NCI-H2081 treated with DMSO at 0.1 percent for 48 hours (cell line): ENCODE measurements around the gene NEDD1.
A peak's percentile ranks its signal among the peaks of the same experiment; 100 is the strongest.

ENCODE experiments used
- DNase-seq: peaks from one replicate; lab custom pipeline; 2025; lab: John Stamatoyannopoulos, UW

Gene NEDD1

GRCh38 chr12:96906849-96907670 lies at the start of gene NEDD1:
TSS of gene NEDD1 (plus strand) at chr12:96907257. CDS start at chr12:96909760, 2,503 bp downstream.
- DNase-seq: peak; percentile 26

GRCh38 chr12:96858162-96858561 lies 48.9 kb upstream of the NEDD1 start:
- no peak for DNase-seq

- no peak for DNase-seq
Observed at GRCh38 chr12:96861656-96862055, 45.4 kb upstream of the NEDD1 start.

- no peak for DNase-seq
Observed at GRCh38 chr12:96862326-96862725, 44.7 kb upstream of the NEDD1 start.

GRCh38 chr12:96864335-96864734 lies 42.7 kb upstream of the NEDD1 start:
- DNase-seq: no peak

- no peak for DNase-seq
Observed at GRCh38 chr12:96866801-96867590, 40.1 kb upstream of the NEDD1 start.

- DNase-seq: no peak
Observed at GRCh38 chr12:96870946-96871345, 36.1 kb upstream of the NEDD1 start.

GRCh38 chr12:96872961-96873360 lies 34.1 kb upstream of the NEDD1 start:
- no peak for DNase-seq

GRCh38 chr12:96874211-96874610 lies 32.8 kb upstream of the NEDD1 start:
- DNase-seq: no peak

- no peak for DNase-seq
Observed at GRCh38 chr12:96876966-96877365, 30.1 kb upstream of the NEDD1 start.

GRCh38 chr12:96878704-96879103 lies 28.4 kb upstream of the NEDD1 start:
- no peak for DNase-seq

- no peak for DNase-seq
Observed at GRCh38 chr12:96879301-96879700, 27.8 kb upstream of the NEDD1 start.

GRCh38 chr12:96880220-96880619 lies 26.8 kb upstream of the NEDD1 start:
- DNase-seq: no peak

- no peak for DNase-seq
Observed at GRCh38 chr12:96881608-96882007, 25.4 kb upstream of the NEDD1 start.

GRCh38 chr12:96882862-96883261 lies 24.2 kb upstream of the NEDD1 start:
- no peak for DNase-seq

GRCh38 chr12:96883571-96883970 lies 23.5 kb upstream of the NEDD1 start:
- DNase-seq: no peak

- no peak for DNase-seq
Observed at GRCh38 chr12:96886998-96887677, 19.9 kb upstream of the NEDD1 start.

- no peak for DNase-seq
Observed at GRCh38 chr12:96889273-96889933, 17.7 kb upstream of the NEDD1 start.

- no peak for DNase-seq
Observed at GRCh38 chr12:96890331-96890730, 16.7 kb upstream of the NEDD1 start.

GRCh38 chr12:96892104-96892503 lies 15.0 kb upstream of the NEDD1 start:
- DNase-seq: no peak

GRCh38 chr12:96897421-96897820 lies 9.6 kb upstream of the NEDD1 start:
- no peak for DNase-seq

GRCh38 chr12:96901175-96901574 lies 5.9 kb upstream of the NEDD1 start:
- DNase-seq: no peak
